ENCODE results near the gene MNAT1. TPM values are rescaled to one million over a fixed set of nuclear protein-coding genes. Genes with fewer than 3 reads are reported as not detected.

Gene MNAT1
- total RNA-seq, 1 donor from 2014 or later: 32.7 TPM

DNA sequence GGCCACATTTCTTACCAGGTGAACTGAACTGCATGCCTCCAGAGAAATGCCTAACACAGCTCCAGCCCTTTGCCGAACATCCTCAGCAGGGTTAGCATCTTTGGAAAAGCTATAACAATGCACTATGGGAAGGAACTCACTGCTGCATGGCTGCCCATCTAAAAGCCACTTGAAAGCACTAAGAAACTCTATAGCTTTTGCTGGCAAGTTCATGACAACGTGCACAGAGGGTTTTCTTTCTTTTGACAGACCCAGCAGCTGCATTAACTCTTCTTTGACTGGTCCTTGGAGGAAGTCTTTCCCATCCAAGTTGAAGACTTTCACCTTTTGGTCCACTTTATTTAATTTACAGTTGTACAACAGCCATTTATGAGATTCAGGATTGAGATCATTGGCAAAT lies 241.0 kb downstream of the MNAT1 start:
- Mint-ChIP-seq H3K9me3 (no peaks in the 10 kb centered on the region), H3K27ac (no peak overlapping the region), H3K4me1 (ENCODE audit: unreplicated experiment) (peaks cover 25% of the 10 kb centered on the region), H3K36me3 (peaks cover 30% of the 10 kb centered on the region), H3K27me3 (no peaks in the 10 kb centered on the region), H3K4me3 (no peak overlapping the region)
- TF ChIP-seq, protein P1, sequence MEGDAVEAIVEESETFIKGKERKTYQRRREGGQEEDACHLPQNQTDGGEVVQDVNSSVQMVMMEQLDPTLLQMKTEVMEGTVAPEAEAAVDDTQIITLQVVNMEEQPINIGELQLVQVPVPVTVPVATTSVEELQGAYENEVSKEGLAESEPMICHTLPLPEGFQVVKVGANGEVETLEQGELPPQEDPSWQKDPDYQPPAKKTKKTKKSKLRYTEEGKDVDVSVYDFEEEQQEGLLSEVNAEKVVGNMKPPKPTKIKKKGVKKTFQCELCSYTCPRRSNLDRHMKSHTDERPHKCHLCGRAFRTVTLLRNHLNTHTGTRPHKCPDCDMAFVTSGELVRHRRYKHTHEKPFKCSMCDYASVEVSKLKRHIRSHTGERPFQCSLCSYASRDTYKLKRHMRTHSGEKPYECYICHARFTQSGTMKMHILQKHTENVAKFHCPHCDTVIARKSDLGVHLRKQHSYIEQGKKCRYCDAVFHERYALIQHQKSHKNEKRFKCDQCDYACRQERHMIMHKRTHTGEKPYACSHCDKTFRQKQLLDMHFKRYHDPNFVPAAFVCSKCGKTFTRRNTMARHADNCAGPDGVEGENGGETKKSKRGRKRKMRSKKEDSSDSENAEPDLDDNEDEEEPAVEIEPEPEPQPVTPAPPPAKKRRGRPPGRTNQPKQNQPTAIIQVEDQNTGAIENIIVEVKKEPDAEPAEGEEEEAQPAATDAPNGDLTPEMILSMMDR (conservative IDR thresholded peaks at IDR 0.05): no peak
- DNase-seq (ENCODE audit: extremely low spot score, unreplicated experiment): no peak

DNA sequence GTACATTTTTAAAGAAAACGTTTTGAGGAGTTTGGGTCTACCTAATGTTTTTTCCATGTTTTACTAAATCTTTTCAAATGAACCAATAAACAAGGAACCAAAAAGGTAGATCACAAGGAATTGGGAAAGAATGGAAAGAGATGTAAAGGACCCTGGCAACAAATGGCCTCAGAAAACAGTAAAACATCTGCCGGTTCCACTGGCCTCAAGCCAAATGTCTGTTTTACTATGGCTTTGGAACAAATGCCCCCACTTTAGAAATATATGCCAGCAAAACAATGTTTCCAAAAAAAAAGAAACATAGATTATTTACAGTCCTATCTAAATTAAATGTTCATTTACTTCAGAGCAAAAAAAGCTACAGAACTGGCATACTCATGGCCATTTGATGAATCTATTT lies 243.3 kb downstream of the MNAT1 start:
- no peak overlapping the region for H3K4me3 Mint-ChIP-seq
- no peak overlapping the region for H3K27ac Mint-ChIP-seq
- peaks cover 27% of the 10 kb centered on the region for H3K36me3 Mint-ChIP-seq
- TF ChIP-seq, protein P1 (conservative IDR thresholded peaks at IDR 0.05): no peak
- H3K9me3 Mint-ChIP-seq: no peaks in the 10 kb centered on the region
- no peaks in the 10 kb centered on the region for H3K27me3 Mint-ChIP-seq
- no peak for DNase-seq (ENCODE audit: extremely low spot score, unreplicated experiment)
- peaks cover 25% of the 10 kb centered on the region for H3K4me1 Mint-ChIP-seq (ENCODE audit: unreplicated experiment)

DNA sequence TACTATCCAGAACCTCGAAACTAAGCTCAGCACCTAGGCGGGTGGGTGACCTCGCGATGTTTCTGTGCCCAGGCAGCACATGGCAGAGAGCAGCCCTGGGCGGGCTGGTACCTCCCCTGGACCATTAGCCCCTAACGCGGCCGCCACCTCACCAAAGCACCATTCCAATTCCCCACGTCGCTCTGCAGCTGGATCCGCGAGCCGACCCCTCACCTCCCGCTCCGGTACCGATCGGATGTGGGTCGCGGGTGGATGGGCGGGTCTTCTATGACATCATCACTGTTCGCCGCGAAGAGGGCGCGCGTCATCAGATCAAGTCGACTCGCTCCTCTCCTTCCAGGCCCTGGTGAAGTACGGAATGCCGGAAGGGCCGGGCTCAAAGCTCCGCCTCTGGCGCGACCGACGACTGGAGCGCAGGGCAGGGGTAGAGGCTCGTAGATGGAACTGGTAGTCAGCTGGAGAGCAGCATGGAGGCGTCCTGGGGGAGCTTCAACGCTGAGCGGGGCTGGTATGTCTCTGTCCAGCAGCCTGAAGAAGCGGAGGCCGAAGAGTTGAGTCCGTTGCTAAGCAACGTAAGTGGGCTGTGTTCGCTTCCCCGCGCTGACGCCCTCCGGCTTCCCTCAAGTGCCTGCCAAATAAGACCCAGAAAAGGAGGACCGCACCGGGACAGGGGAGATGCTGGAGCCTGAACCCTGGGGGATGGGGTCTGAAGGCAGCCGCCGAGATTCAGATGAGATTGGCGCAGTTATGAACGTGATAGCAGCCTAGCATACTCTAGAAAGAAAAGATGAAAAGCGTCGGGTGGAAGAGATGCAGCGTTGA lies 246.5 kb downstream of the MNAT1 start, which contains the start of the genes SLC38A6 and TRMT5:
Gene SLC38A6 (plus strand): TSS at position 435 of the 822 bp plus-strand sequence. CDS start 33 bp downstream, at position 468.
Gene TRMT5 (minus strand): TSS at position 269 of the 822 bp plus-strand sequence. CDS start 106 bp downstream, at position 163.
- H3K27me3 Mint-ChIP-seq: no peaks in the 10 kb centered on the region
- peak; percentile 94 for DNase-seq (ENCODE audit: extremely low spot score, unreplicated experiment)
- TF ChIP-seq, protein P1 (conservative IDR thresholded peaks at IDR 0.05): no peak
- H3K4me1 Mint-ChIP-seq (ENCODE audit: unreplicated experiment): peaks cover 25% of the 10 kb centered on the region
- H3K27ac Mint-ChIP-seq: no peak within 1 kb of the TSS
- H3K4me3 Mint-ChIP-seq: no peak within 1 kb of the TSS
- H3K9me3 Mint-ChIP-seq: no peaks in the 10 kb centered on the region
- H3K36me3 Mint-ChIP-seq: peaks cover 21% of the 10 kb centered on the region

DNA sequence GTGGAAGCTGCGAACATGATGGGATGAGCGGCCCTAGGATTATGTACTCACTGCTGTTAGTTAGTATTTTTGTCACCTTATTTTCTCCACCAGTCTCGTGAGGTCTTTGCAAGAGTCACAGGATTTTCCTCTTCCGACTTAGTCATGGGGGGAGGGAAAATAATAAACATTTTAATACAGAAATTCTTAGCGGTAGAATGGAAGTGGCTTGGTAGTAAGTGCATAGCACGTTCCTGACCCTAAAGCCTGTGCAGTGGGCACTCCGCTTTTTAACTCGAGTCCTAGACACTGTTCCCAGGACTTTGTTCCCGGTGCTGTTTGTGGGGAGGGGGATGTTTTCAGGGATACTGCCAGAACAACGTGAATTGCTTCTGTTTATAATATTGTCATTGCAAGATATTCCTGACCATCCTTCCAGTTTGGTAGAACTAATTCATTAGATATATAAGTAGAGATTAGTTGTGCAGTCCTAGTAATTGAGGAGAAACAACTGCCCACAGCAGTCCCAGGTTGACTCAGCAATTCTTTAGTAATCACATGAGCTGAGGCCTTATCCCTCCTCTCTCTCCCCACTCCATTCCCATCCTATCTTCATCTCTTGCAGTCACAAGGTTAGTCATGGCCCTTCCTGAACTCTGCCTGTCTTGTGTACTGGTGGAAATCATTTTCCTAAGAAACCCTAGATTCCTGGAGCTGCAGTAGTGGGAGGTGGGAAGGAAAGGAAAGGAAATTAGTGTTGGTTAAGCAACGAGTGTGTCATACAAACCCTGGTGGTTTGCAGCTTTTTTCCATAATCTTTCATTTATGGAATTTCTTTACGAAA lies 247.3 kb downstream of the MNAT1 start:
- H3K36me3 Mint-ChIP-seq: peaks cover 20% of the 10 kb centered on the region
- no peaks in the 10 kb centered on the region for H3K9me3 Mint-ChIP-seq
- H3K27ac Mint-ChIP-seq: no peak overlapping the region
- DNase-seq (ENCODE audit: extremely low spot score, unreplicated experiment): no peak
- H3K27me3 Mint-ChIP-seq: no peaks in the 10 kb centered on the region
- H3K4me1 Mint-ChIP-seq (ENCODE audit: unreplicated experiment): peaks cover 25% of the 10 kb centered on the region
- TF ChIP-seq, protein P1 (conservative IDR thresholded peaks at IDR 0.05): no peak
- H3K4me3 Mint-ChIP-seq: no peak overlapping the region

DNA sequence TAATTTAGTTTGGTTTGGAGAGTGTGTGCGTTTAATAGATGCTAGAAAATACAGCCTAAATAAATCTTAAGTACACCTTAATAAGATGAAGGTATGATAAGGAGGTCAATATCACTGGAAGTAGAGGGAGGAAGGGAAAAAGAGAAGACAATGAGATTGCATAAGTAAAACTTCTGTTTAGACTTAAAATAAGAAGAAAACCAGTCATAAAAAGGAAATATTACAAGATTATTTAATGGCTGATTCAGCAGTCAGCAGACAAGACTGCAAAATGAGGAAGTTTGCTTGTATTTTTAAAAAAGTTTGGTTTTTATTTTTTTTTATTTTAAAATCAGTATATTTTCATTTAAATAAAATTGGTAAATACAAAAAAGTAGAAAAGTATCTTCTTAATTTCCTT lies 249.6 kb downstream of the MNAT1 start:
- no peak for DNase-seq (ENCODE audit: extremely low spot score, unreplicated experiment)
- no peak overlapping the region for H3K27ac Mint-ChIP-seq
- H3K36me3 Mint-ChIP-seq: peaks cover 12% of the 10 kb centered on the region
- H3K4me3 Mint-ChIP-seq: no peak overlapping the region
- H3K9me3 Mint-ChIP-seq: no peaks in the 10 kb centered on the region
- H3K27me3 Mint-ChIP-seq: no peaks in the 10 kb centered on the region
- TF ChIP-seq, protein P1 (conservative IDR thresholded peaks at IDR 0.05): no peak
- peaks cover 12% of the 10 kb centered on the region for H3K4me1 Mint-ChIP-seq (ENCODE audit: unreplicated experiment)

Measured in type B pancreatic cell (in vitro differentiated cells).